ENCODE measurements around the gene CALM1.

- TF ChIP-seq CTCF (IDR thresholded peaks at IDR 0.05; ENCODE audit: low read length) (no peak), EZH2 (IDR thresholded peaks at IDR 0.05; ENCODE audit: borderline replicate concordance, low read length) (no peak)
Measured at GRCh38 chr14:90412058-90412457, 15.2 kb downstream of the CALM1 start.
